KOPT-K1 (cell line): ENCODE results near the gene MYL6.
A peak's percentile ranks its signal among the peaks of the same experiment; 100 is the strongest.

Experiments
- H3K27ac ChIP-seq: fragments of 200-600 bp; sonication (generic); 2 replicates; pipeline ENCODE4 v1.5.1; 2016; ENCODE audit warnings: antibody characterized with exemption, mild to moderate bottlenecking, low read depth, low read length; ENCODE audit not compliant: poor library complexity, severe bottlenecking
- H3K36me3 ChIP-seq: fragments of 200-600 bp; sonication (generic); 2 replicates; pipeline ENCODE4 v1.5.1; 2017; ENCODE audit warnings: antibody characterized with exemption, mild to moderate bottlenecking, low read length, moderate library complexity; ENCODE audit not compliant: insufficient read depth
- H3K9me3 ChIP-seq: fragments of 200-600 bp; sonication (generic); 2 replicates; pipeline ENCODE4 v1.5.1; 2017; ENCODE audit warnings: antibody characterized with exemption, low read length, mild to moderate bottlenecking; ENCODE audit not compliant: insufficient read depth, poor library complexity, severe bottlenecking

Gene MYL6

DNA sequence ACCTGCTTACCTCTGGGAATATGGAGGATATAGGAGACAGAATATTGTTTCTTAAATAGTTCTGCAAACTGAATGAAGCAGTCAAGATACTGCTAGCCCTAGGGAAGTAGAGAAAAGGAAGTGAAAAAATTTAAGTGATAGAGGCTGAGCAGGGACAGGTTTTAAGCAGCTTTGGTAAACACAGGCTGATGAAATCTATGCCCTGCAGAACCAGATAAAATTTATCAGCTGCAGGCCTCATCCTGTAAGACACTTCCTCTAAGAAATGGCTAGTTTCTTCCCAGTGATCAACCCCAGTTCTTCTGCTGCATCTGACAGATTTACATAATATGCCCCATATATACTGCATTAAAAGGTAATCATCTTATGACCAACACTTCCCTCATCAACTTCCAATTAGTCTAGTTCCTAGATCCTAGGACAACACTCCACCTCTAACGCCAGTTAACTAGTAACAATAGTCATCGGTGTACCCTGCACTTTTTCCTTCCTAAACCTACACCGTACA lies 31.4 kb upstream of the MYL6 start:
- Histone ChIP-seq H3K9me3 (no peaks in the 10 kb centered on the region), H3K27ac (peak overlapping the region; percentile 55), H3K36me3 (peaks cover 21% of the 10 kb centered on the region)

- Histone ChIP-seq H3K36me3 (peaks cover 25% of the 10 kb centered on the region), H3K9me3 (no peaks in the 10 kb centered on the region), H3K27ac (peak overlapping the region; percentile 42)
These were observed 30.7 kb upstream of the MYL6 start for GRCh38 chr12:56127485-56127887.

GRCh38 chr12:56127888-56128669 lies 30.1 kb upstream of the MYL6 start, which contains the start of gene ESYT1:
Gene ESYT1 (plus strand): TSS chr12:56128267. CDS start chr12:56128320, 53 bp downstream.
- no peaks in the 10 kb centered on the region for H3K9me3 ChIP-seq
- peak within 1 kb of the TSS; percentile 77 for H3K27ac ChIP-seq
- peaks cover 31% of the 10 kb centered on the region for H3K36me3 ChIP-seq

DNA sequence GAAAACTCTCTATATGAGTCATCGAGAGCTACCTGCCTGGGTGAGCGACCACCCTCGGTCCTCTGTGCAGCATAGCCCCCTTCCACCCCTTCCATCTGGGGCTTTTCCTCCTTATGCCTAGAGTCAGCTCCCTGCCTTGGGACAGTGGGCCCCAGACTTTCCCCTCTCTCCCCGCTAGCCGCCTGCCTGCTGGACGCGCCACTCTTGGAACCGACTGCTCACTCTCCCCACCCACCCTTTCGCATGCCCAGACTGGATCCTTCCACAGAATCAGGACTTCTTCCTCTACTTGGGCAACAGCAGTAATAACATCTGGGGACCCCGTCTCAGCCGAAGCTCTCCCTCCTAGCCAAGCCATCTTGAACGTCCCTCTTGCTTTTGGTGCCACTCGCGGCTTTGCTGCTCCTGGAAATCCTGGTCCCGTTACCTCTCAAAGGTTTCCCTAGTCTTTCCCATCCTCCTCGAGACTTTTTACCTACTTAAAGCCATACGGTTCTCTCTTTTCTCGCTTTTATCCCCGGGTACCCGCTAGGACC lies 29.4 kb upstream of the MYL6 start:
- Histone ChIP-seq H3K36me3 (peaks cover 37% of the 10 kb centered on the region), H3K27ac (peak overlapping the region; percentile 77), H3K9me3 (no peaks in the 10 kb centered on the region)

GRCh38 chr12:56129206-56129941 lies 28.8 kb upstream of the MYL6 start:
- Histone ChIP-seq H3K27ac (peak overlapping the region; percentile 77), H3K36me3 (peaks cover 44% of the 10 kb centered on the region), H3K9me3 (no peaks in the 10 kb centered on the region)

- Histone ChIP-seq H3K27ac (peak overlapping the region; percentile 77), H3K36me3 (peaks cover 50% of the 10 kb centered on the region), H3K9me3 (no peaks in the 10 kb centered on the region)
These were observed 28.1 kb upstream of the MYL6 start for GRCh38 chr12:56129942-56130495.

GRCh38 chr12:56130876-56131275 lies 27.3 kb upstream of the MYL6 start:
- Histone ChIP-seq H3K9me3 (no peaks in the 10 kb centered on the region), H3K27ac (peak overlapping the region; percentile 77), H3K36me3 (peaks cover 59% of the 10 kb centered on the region)

GRCh38 chr12:56134897-56135296 lies 23.3 kb upstream of the MYL6 start:
- Histone ChIP-seq H3K9me3 (no peaks in the 10 kb centered on the region), H3K27ac (no peak overlapping the region), H3K36me3 (peaks cover 99% of the 10 kb centered on the region)

DNA sequence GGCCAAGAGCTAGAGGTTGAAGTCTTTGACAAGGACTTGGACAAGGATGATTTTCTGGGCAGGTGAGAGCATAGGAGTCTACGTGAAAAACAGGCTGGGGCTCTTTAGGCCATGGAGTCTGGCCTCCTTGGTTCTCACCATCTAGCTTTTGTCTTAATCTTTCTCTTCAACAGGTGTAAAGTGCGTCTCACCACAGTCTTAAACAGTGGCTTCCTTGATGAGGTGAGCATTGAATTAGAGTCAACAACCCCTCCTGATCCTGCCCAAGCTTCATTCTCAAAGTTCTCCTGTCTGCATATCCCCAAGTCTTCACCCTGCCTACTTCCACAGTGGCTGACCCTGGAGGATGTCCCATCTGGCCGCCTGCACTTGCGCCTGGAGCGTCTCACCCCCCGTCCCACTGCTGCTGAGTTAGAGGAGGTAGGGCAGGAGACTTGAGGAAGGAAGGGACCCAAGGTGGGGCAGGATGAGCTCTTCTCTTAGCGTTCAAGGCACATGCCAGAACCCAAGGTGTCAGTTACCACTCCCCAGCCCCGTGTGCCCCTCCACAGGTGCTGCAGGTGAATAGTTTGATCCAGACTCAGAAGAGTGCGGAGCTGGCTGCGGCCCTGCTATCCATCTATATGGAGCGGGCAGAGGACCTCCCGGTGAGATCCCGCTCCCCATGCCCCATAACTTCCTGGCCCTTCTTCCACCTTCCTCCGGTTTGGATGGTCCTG lies 20.1 kb upstream of the MYL6 start:
- H3K27ac ChIP-seq = peak overlapping the region; percentile 16
- no peaks in the 10 kb centered on the region for H3K9me3 ChIP-seq
- peaks cover 98% of the 10 kb centered on the region for H3K36me3 ChIP-seq

GRCh38 chr12:56141946-56142784 lies 16.0 kb upstream of the MYL6 start:
- Histone ChIP-seq H3K9me3 (no peaks in the 10 kb centered on the region), H3K27ac (no peak overlapping the region), H3K36me3 (peaks cover 82% of the 10 kb centered on the region)

GRCh38 chr12:56143217-56143616 lies 14.9 kb upstream of the MYL6 start:
- Histone ChIP-seq H3K27ac (no peak overlapping the region), H3K9me3 (no peaks in the 10 kb centered on the region), H3K36me3 (peaks cover 71% of the 10 kb centered on the region)

- H3K9me3 ChIP-seq = no peaks in the 10 kb centered on the region
- H3K36me3 ChIP-seq = peaks cover 64% of the 10 kb centered on the region
- H3K27ac ChIP-seq = no peak overlapping the region
These were observed 14.3 kb upstream of the MYL6 start for GRCh38 chr12:56143870-56144269.

DNA sequence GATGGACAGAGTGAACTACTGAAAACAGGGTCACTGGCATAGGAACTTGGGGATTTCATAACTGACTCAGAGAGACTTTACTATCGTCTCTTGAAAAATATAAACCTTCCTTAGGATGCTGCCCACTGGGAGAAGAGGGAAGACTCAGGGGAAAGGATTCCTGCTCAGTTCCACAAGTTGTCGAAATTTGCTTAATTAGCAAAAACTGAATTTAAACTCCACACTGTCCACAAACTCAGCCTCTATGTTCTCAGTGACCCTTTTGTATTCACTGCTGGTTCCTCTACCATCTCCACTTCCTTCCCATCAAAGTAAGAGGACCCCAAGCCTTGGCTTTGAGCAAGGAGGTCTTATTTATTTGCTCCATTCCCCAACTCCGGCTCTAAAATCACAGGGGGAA lies 12.9 kb upstream of the MYL6 start:
- no peak overlapping the region for H3K27ac ChIP-seq
- peaks cover 51% of the 10 kb centered on the region for H3K36me3 ChIP-seq
- H3K9me3 ChIP-seq = no peaks in the 10 kb centered on the region
